Measurements from ENCODE around the gene PCSK9. TPM values are rescaled to one million over a fixed set of nuclear protein-coding genes. Genes with fewer than 3 reads are reported as not detected.
A peak's percentile ranks its signal among the peaks of the same experiment; 100 is the strongest.

PCSK9 gene
- total and polyA plus RNA-seq, 9 of the 15 experiments (the other 6 are each of a cell fraction or from before 2014, with no cell fraction given), result 3.2 to 58.6 (median 24.7) TPM

DNA sequence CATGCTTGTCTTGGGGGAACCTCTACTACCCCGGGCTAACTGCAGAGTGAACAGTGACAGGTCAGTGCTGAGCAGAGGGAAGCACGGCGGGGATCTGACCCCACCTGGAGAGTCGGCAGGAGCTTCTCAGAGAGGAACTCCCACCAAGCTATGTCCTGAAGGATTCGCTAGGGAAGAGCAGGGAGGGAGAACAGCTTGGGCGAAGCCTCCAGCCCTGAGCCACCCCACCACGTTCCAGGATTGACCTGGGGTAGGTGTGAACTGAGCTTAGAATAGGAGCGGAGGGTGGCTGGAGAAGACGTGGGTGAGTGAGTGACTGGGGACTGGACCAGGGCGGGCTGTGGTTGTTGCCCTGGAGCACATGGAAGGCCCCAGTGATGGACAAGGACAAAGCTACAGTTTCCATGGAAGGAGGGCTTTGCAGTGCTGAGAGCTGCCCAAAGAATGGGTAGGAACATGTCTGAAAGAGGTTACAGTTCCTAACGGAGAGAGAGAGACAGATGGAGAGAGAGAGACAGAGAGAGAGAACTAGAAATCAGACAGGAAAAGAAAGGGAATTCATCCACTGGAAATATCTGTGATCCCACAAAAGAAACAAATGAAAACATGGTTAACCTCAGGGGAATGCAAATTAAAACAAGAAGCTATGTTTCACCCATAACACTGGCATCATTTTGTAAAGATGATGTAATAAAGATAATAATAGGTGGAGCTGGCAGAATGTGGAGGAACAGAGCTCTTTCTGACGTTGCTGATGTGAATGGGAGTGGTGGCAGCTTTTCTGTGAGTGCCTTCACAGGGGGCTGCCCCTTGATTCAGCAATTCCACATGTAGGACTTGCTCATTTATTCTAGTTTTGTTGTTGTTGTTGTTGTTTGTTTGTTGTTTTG, 23.4 kb upstream of the PCSK9 start:
- FAIRE-seq, result no peak
- no peaks in the 10 kb centered on the region for H3K9me3 ChIP-seq (replicated peaks; ENCODE audit: control insufficient read depth, insufficient read depth, low read depth, low read length)
- no peak for DNase-seq (ENCODE audit: extremely low read depth in 1 of 4, low spot score in 3 of 4)
- no peaks in the 10 kb centered on the region for H3K9me1 ChIP-seq (ENCODE audit: control insufficient read depth, insufficient read depth, low read length)
- H3K4me1 ChIP-seq (replicated peaks in 1 of 2; ENCODE audit: control insufficient read depth in 2 of 2, insufficient read depth in 2 of 2, low read length in 2 of 2), result peaks cover 0 to 3% of the 10 kb centered on the region in 2 experiments; a peak in 1 of 5 replicates
- peaks cover 24 to 48% of the 10 kb centered on the region in 2 experiments; a peak in 4 of 5 replicates for H3K27me3 ChIP-seq (ENCODE audit: control insufficient read depth in 2 of 2, insufficient read depth in 2 of 2, low read length in 2 of 2)
- ChIA-PET CTCF (ENCODE audit: low intra/inter-chr PET ratio) (no interaction called here), POLR2A (interaction anchor here (0.6 to 1.8 kb wide), 8 partner anchors 8 to 301 kb away, joined by 3 to 5 read pairs (median 3); no protein-coding TSS in a partner anchor)
- ATAC-seq, result peak; percentile 28; the same call in 2 of the 3 replicates
- H3K4me3 ChIP-seq, result no peak overlapping the region
- H3K27ac ChIP-seq (ENCODE audit: extremely low read depth, low read depth, low read length), result no peak overlapping the region
- in situ Hi-C loops (cut with MboI) (no loop called here), intact Hi-C loops (cut with micrococcal nuclease) (no loop called here)
- no TSS peak for BruUV-seq (replicated peaks)
- H3K36me3 ChIP-seq (ENCODE audit: control insufficient read depth, insufficient read depth, low read length), result no peaks in the 10 kb centered on the region
- WGBS (ENCODE audit: insufficient coverage, low coverage, missing lambda C conversion rate), result 2% methylated on average over 12 of the region's 12 CpGs
- H3K4me2 ChIP-seq (ENCODE audit: insufficient read depth, low read length), result no peak overlapping the region
- no peak overlapping the region for H2AFZ ChIP-seq (ENCODE audit: low read depth, low read length)
- H3K9ac ChIP-seq (ENCODE audit: insufficient read depth in 1 of 2, low read depth in 2 of 2, low read length in 2 of 2), result no peak overlapping the region
- H4K20me1 ChIP-seq (replicated peaks; ENCODE audit: control insufficient read depth, insufficient read depth, low read length), result no peaks in the 10 kb centered on the region
- H3K79me2 ChIP-seq (ENCODE audit: control insufficient read depth, insufficient read depth, low read length), result no peaks in the 10 kb centered on the region
- TF ChIP-seq KDM5B (IDR thresholded peaks at IDR 0.05; ENCODE audit: insufficient replicate concordance, low read depth, low read length) (no peak), HMGN3 (IDR thresholded peaks at IDR 0.05; ENCODE audit: borderline replicate concordance, extremely low read depth, insufficient read length, low read depth, low read length) (no peak), SRSF9 (IDR thresholded peaks at IDR 0.05; ENCODE audit: borderline replicate concordance, low read depth, low read length) (no peak), SMARCA4 (IDR thresholded peaks at IDR 0.05) (no peak), NR2F6 (CRISPR knock-in tag; IDR thresholded peaks at IDR 0.05) (no peak), ZNF830 (CRISPR knock-in tag; IDR thresholded peaks at IDR 0.05) (no peak), CHD2 (IDR thresholded peaks at IDR 0.05; ENCODE audit: low read depth, low read length) (no peak), COPS2 (conservative IDR thresholded peaks at IDR 0.05) (no peak), AFF1 (IDR thresholded peaks at IDR 0.05; ENCODE audit: low read depth in 1 of 2, partially characterized antibody in 2 of 2) (no peak), NFRKB (IDR thresholded peaks at IDR 0.05; ENCODE audit: low read depth) (no peak)
- TF ChIP-seq, protein P1, sequence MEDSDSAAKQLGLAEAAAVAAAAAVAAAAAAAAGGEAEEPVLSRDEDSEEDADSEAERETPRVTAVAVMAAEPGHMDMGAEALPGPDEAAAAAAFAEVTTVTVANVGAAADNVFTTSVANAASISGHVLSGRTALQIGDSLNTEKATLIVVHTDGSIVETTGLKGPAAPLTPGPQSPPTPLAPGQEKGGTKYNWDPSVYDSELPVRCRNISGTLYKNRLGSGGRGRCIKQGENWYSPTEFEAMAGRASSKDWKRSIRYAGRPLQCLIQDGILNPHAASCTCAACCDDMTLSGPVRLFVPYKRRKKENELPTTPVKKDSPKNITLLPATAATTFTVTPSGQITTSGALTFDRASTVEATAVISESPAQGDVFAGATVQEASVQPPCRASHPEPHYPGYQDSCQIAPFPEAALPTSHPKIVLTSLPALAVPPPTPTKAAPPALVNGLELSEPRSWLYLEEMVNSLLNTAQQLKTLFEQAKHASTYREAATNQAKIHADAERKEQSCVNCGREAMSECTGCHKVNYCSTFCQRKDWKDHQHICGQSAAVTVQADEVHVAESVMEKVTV (CRISPR knock-in tag; IDR thresholded peaks at IDR 0.05), result no peak
